HL-60/S4 (cell line): ENCODE data around the gene ALOXE3.

Experiments used
- in situ Hi-C: fragments of 300-500 bp; cut with MboI; formaldehyde crosslinking; loops from 2 replicates; pipeline ENCODE4 v1.14.3; 2022; ENCODE audit warnings: low sequenced_read_pairs

ALOXE3 gene

GRCh38 chr17:8117980-8118768, at the start of gene ALOXE3:
ALOXE3 (minus strand) TSS chr17:8118514; CDS start chr17:8117990, 524 bp downstream.
- in situ Hi-C loops = no loop called here

- in situ Hi-C loops = no loop called here
Observed at GRCh38 chr17:8167526-8167925, 49.2 kb upstream of the ALOXE3 start.

GRCh38 chr17:8166731-8167130, 48.4 kb upstream of the ALOXE3 start:
- in situ Hi-C loops = no loop called here

GRCh38 chr17:8164815-8165131, 46.5 kb upstream of the ALOXE3 start:
- in situ Hi-C loops = no loop called here

GRCh38 chr17:8163978-8164814, 45.9 kb upstream of the ALOXE3 start:
- in situ Hi-C loops = no loop called here

GRCh38 chr17:8162997-8163977, 45.0 kb upstream of the ALOXE3 start:
- in situ Hi-C loops = no loop called here

- in situ Hi-C loops = no loop called here
Observed at GRCh38 chr17:8162233-8162996, 44.1 kb upstream of the ALOXE3 start, which contains the start of gene VAMP2. VAMP2 (minus strand) TSS chr17:8162948; CDS start chr17:8162879, 69 bp downstream.

- in situ Hi-C loops = no loop called here
Observed at GRCh38 chr17:8161289-8162232, 43.2 kb upstream of the ALOXE3 start.

- in situ Hi-C loops = no loop called here
Observed at GRCh38 chr17:8160741-8161221, 42.5 kb upstream of the ALOXE3 start.

- in situ Hi-C loops = no loop called here
Observed at GRCh38 chr17:8160224-8160577, 41.9 kb upstream of the ALOXE3 start.

- in situ Hi-C loops = no loop called here
Observed at GRCh38 chr17:8159459-8160223, 41.3 kb upstream of the ALOXE3 start.

GRCh38 chr17:8159032-8159400, 40.7 kb upstream of the ALOXE3 start:
- in situ Hi-C loops = no loop called here

- in situ Hi-C loops = no loop called here
Observed at GRCh38 chr17:8158267-8159031, 40.1 kb upstream of the ALOXE3 start.

- in situ Hi-C loops = no loop called here
Observed at GRCh38 chr17:8156246-8156992, 38.1 kb upstream of the ALOXE3 start.

- in situ Hi-C loops = no loop called here
Observed at GRCh38 chr17:8155996-8156245, 37.6 kb upstream of the ALOXE3 start.

- in situ Hi-C loops = no loop called here
Observed at GRCh38 chr17:8155231-8155995, 37.1 kb upstream of the ALOXE3 start.
